ENCODE results near the gene ABCA6. TPM values are rescaled to one million over a fixed set of nuclear protein-coding genes. Genes with fewer than 3 reads are reported as not detected.

The ABCA6 gene
- total and polyA plus RNA-seq, 2 experiments from 2014 or later, result 1.6 to 6.3 TPM

- WGBS (ENCODE audit: low lambda C conversion rate, missing lambda C conversion rate), result 88% methylated on average over 2 of the region's 2 CpGs
- Histone ChIP-seq H2AFZ (no peak overlapping the region), H3K4me1 (ENCODE audit: insufficient read depth) (peaks cover 18% of the 10 kb centered on the region), H3K36me3 (replicated peaks; ENCODE audit: insufficient read depth, low read depth) (no peaks in the 10 kb centered on the region), H3K9me2 (replicated peaks; ENCODE audit: insufficient read depth) (no peaks in the 10 kb centered on the region), H3K79me2 (no peaks in the 10 kb centered on the region), H3K4me2 (no peak overlapping the region), H3K9me3 (ENCODE audit: low read depth) (no peaks in the 10 kb centered on the region), H3K27me3 (no peaks in the 10 kb centered on the region), H3K4me3 (no peak overlapping the region), H3K27ac (no peak overlapping the region), H4K20me1 (ENCODE audit: insufficient read depth, poor library complexity, severe bottlenecking) (no peaks in the 10 kb centered on the region)
- no peak for DNase-seq (ENCODE audit: low spot score)
- TF ChIP-seq EZH2phosphoT487 (IDR thresholded peaks at IDR 0.05; ENCODE audit: low read depth, severe bottlenecking, unreplicated experiment) (no peak), CTCF (IDR thresholded peaks at IDR 0.05; ENCODE audit: poor library complexity) (no peak), EZH2 (IDR thresholded peaks at IDR 0.05; ENCODE audit: borderline replicate concordance) (no peak)
Measured at GRCh38 chr17:69045646-69046045, 96.0 kb downstream of the ABCA6 start.

- H2AFZ ChIP-seq, result no peak overlapping the region
- WGBS (ENCODE audit: low lambda C conversion rate, missing lambda C conversion rate), result 95% methylated on average over 2 of the region's 2 CpGs
Measured at GRCh38 chr17:69044371-69044770, 97.3 kb downstream of the ABCA6 start.

GRCh38 chr17:69043098-69043734 is 98.5 kb downstream of the ABCA6 start:
- Histone ChIP-seq H3K36me3 (replicated peaks; ENCODE audit: insufficient read depth, low read depth) (no peaks in the 10 kb centered on the region), H3K4me1 (ENCODE audit: insufficient read depth) (peaks cover 14% of the 10 kb centered on the region), H3K27me3 (no peaks in the 10 kb centered on the region), H3K4me3 (no peak overlapping the region), H3K9me3 (ENCODE audit: low read depth) (no peaks in the 10 kb centered on the region), H2AFZ (no peak overlapping the region), H3K27ac (no peak overlapping the region), H4K20me1 (ENCODE audit: insufficient read depth, poor library complexity, severe bottlenecking) (no peaks in the 10 kb centered on the region), H3K4me2 (no peak overlapping the region), H3K9me2 (replicated peaks; ENCODE audit: insufficient read depth) (no peaks in the 10 kb centered on the region), H3K79me2 (no peaks in the 10 kb centered on the region)
- DNase-seq (ENCODE audit: low spot score), result no peak
- TF ChIP-seq EZH2 (IDR thresholded peaks at IDR 0.05; ENCODE audit: borderline replicate concordance) (no peak), CTCF (IDR thresholded peaks at IDR 0.05; ENCODE audit: poor library complexity) (no peak), EZH2phosphoT487 (IDR thresholded peaks at IDR 0.05; ENCODE audit: low read depth, severe bottlenecking, unreplicated experiment) (no peak)
- 91% methylated on average over 6 of the region's 6 CpGs for WGBS (ENCODE audit: low lambda C conversion rate, missing lambda C conversion rate)

More at GRCh38 chr17:69044371-69044770, 97.3 kb downstream of the ABCA6 start:
- no peaks in the 10 kb centered on the region for H3K9me2 ChIP-seq (replicated peaks; ENCODE audit: insufficient read depth)
- TF ChIP-seq EZH2phosphoT487 (IDR thresholded peaks at IDR 0.05; ENCODE audit: low read depth, severe bottlenecking, unreplicated experiment) (no peak), CTCF (IDR thresholded peaks at IDR 0.05; ENCODE audit: poor library complexity) (no peak), EZH2 (IDR thresholded peaks at IDR 0.05; ENCODE audit: borderline replicate concordance) (no peak)
- no peaks in the 10 kb centered on the region for H3K9me3 ChIP-seq (ENCODE audit: low read depth)
- no peak overlapping the region for H3K4me2 ChIP-seq
- no peak overlapping the region for H3K4me3 ChIP-seq
- peaks cover 18% of the 10 kb centered on the region for H3K4me1 ChIP-seq (ENCODE audit: insufficient read depth)
- H3K27me3 ChIP-seq, result no peaks in the 10 kb centered on the region
- DNase-seq (ENCODE audit: low spot score), result no peak
- H4K20me1 ChIP-seq (ENCODE audit: insufficient read depth, poor library complexity, severe bottlenecking), result no peaks in the 10 kb centered on the region
- no peak overlapping the region for H3K27ac ChIP-seq
- H3K36me3 ChIP-seq (replicated peaks; ENCODE audit: insufficient read depth, low read depth), result no peaks in the 10 kb centered on the region
- H3K79me2 ChIP-seq, result no peaks in the 10 kb centered on the region
